GM19395 (cell line): ENCODE results near the gene GNB4.

Experiments
- ATAC-seq: cut with Tn5 transposase; IDR thresholded peaks from one replicate; pipeline ENCODE4 v1.9.1; 2021; ENCODE audit warnings: mild to moderate bottlenecking, moderate library complexity; ENCODE audit not compliant: unreplicated experiment

GNB4 gene

GRCh38 chr3:179451265-179452175 lies at the start of gene GNB4:
TSS of gene GNB4 (minus strand) at chr3:179451470. CDS start at chr3:179426200, 25,270 bp downstream.
- ATAC-seq: peak; percentile 77

GRCh38 chr3:179495483-179495882 lies 44.2 kb upstream of the GNB4 start:
- ATAC-seq: no peak

GRCh38 chr3:179493260-179493659 lies 42.0 kb upstream of the GNB4 start:
- ATAC-seq: no peak

DNA sequence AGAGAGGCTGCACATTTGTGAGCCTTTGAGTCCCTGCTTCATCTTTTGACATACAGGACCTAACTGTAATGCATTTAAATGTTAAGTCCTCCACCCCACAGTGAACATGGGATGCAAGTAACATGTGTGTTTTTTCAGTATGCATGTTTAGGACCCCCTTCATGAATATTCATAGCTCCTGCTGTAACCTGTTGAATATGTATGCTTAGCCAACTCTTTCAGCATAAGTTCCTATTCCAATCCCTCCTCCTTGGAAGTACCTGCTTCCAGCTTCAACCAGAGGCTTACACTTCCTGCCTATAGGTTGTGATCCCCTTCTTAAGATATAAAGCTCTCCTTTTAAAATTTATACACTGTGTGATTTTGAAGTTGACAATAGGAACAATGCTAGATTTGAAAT lies 36.9 kb upstream of the GNB4 start:
- ATAC-seq: no peak

- ATAC-seq: no peak
Measured at GRCh38 chr3:179486806-179487205, 35.5 kb upstream of the GNB4 start.

DNA sequence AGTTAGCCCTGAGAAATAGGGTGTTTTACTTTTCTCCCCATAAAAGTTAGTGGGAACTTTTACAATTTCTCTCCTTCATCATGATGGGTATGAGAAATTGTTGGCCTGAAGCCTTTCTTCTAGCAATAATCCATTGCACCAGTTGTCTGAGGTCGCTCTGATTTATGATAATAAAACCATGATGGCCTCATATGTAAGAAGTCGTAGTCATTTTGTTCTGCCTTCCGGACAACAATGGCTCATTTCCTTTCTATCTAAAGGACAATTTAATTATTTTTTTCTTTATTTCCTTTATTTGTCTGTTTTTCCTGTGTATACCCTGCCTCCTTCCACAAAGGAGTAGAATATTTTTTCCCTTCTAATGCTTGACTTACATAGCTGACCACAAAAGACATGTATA lies 31.6 kb upstream of the GNB4 start:
- no peak for ATAC-seq

DNA sequence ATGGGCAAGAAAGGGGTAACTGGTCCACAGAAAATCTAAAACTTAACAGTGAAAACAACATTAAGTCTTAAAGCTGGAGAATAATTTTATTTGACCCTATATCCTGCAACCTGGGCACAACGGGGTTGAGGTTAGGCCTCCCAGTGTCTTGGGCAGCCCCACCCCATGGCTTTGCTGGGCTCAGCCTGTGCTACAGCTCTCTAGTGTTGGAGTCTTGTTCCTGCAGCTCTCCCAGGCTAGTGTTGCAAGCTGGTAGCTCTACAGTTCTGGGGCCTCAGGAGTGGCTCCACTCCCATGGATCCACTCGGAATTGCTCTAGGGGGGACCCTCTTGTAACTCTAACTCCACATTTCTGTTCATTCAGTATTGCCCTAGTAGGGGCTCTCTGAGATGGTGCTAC lies 24.9 kb upstream of the GNB4 start:
- no peak for ATAC-seq

DNA sequence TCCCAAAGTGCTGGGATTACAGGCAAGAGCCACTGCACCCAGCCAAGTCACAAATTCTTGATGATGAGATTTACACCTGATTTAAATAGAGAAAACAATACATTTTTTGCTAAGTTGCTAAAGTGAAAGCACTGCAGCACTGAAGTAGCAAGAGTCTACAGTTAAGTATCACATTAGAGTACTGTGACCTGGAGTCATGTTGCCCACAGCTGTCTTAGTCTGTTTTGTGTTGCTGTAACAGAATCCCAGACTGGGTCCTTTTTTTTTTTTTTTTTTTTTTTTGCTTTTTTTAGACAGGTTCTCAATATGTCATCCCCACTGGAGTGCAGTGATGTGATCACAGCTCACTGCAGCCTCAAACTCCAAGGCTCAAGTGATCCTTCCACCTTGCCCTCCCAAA lies 23.2 kb upstream of the GNB4 start:
- no peak for ATAC-seq

DNA sequence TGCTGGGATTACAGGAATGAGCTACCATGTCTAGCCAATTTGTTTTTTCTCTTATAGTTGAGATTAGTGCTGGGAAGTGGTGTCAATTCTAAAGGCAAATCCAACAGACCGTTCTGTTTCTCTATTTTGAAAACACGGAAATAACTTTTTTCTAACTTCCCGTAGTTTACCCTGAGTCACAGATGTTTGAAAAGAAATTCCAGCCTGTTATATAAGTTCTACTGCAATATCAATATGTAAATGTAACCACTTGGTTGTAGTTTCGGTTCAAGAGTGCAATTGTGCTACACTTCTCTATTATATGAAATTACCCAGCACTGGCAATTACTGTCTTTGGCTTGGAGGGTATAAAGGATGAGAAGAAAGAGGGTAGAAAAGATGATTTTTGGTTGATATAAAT lies 22.3 kb upstream of the GNB4 start:
- ATAC-seq: no peak

DNA sequence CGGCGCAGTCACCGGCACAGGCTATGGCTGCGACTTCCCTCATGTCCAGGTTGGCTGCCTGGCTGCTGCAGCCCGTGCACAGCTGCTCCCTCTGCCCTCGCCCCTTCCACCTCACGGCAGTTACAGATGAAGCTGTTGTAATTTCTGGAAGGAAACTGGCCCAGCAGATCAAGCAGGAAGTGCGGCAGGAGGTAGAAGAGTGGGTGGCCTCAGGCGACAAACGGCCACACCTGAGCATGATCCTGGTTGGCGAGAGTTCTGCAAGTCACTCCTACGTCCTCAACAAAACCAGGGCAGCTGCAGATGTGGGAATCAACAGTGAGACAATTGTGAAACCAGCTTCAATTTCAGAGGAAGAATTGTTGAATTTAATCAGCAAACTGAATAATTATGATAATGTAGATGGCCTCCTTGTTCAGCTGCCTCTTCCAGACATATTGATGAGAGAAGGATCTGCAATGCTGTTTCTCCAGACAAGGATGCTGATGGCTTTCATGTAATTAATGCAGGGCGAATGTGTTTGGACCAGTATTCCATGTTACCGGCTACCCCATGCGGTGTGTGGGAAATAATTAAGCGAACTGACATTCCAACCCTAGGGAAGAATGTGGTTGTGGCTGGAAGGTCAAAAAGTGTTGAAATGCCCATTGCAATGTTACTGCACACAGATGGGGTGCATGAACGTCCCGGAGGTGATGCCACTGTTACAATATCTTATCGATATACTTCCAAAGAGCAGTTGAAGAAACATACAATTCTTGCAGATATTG lies 13.2 kb upstream of the GNB4 start:
- ATAC-seq: peak; percentile 63

DNA sequence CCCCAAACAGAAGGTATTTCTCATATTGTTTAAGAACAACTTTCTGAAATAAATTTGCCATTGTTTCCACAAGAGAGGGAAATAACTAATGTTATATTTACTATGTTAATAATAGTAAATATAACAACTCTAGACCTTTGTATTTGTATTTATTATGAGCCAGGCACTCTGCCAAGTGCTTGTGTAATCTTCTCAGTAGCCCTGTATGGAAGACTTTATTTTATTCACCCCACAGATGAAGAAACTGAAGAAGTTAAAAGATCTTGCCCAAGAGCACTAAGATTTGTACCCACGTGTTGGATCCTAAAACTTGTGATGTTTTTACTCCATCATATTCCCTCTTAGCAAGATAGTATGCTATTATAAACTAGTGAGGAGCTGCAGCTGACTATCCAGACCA lies 12.0 kb upstream of the GNB4 start:
- no peak for ATAC-seq

- ATAC-seq: no peak
Measured at GRCh38 chr3:179460260-179460659, 9.0 kb upstream of the GNB4 start.

GRCh38 chr3:179455954-179456353 lies 4.7 kb upstream of the GNB4 start:
- ATAC-seq: no peak

- no peak for ATAC-seq
Measured at GRCh38 chr3:179454887-179455286, 3.6 kb upstream of the GNB4 start.

GRCh38 chr3:179453967-179454366 lies 2.7 kb upstream of the GNB4 start:
- no peak for ATAC-seq

DNA sequence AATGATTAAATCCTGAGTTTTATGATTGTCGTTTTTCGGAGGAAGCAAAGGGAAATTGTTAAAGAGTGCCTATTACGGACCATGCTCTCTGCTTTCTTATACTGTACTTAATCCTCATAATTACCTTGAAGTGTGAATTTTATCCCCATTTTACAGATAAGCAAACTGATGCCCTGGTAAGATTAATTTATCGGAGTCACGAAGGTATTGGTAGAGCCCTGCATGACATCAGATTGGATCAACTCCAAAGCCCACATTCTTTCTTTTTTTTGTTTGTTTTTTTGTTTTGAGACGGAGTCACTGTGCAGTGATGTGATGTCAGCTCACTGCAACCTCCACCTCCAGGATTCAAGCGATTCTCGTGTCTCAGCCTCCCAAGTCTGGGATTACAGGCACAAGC lies 1.6 kb upstream of the GNB4 start:
- ATAC-seq: no peak

GRCh38 chr3:179452176-179452564 lies 900 bp upstream of the GNB4 start:
- ATAC-seq: no peak

GRCh38 chr3:179450901-179451264 lies 387 bp downstream of the GNB4 start:
- peak; percentile 40 for ATAC-seq

- ATAC-seq: no peak
Measured at GRCh38 chr3:179450261-179450701, 989 bp downstream of the GNB4 start.

GRCh38 chr3:179449636-179450035 lies 1.6 kb downstream of the GNB4 start:
- no peak for ATAC-seq

GRCh38 chr3:179447251-179447650 lies 4.0 kb downstream of the GNB4 start:
- ATAC-seq: no peak

GRCh38 chr3:179446501-179446900 lies 4.8 kb downstream of the GNB4 start:
- no peak for ATAC-seq
